Measurements from ENCODE around the gene DESI2. TPM values are rescaled to one million over a fixed set of nuclear protein-coding genes. Genes with fewer than 3 reads are reported as not detected.

Gene DESI2
- polyA plus RNA-seq (2013): 17.2 TPM

DNA sequence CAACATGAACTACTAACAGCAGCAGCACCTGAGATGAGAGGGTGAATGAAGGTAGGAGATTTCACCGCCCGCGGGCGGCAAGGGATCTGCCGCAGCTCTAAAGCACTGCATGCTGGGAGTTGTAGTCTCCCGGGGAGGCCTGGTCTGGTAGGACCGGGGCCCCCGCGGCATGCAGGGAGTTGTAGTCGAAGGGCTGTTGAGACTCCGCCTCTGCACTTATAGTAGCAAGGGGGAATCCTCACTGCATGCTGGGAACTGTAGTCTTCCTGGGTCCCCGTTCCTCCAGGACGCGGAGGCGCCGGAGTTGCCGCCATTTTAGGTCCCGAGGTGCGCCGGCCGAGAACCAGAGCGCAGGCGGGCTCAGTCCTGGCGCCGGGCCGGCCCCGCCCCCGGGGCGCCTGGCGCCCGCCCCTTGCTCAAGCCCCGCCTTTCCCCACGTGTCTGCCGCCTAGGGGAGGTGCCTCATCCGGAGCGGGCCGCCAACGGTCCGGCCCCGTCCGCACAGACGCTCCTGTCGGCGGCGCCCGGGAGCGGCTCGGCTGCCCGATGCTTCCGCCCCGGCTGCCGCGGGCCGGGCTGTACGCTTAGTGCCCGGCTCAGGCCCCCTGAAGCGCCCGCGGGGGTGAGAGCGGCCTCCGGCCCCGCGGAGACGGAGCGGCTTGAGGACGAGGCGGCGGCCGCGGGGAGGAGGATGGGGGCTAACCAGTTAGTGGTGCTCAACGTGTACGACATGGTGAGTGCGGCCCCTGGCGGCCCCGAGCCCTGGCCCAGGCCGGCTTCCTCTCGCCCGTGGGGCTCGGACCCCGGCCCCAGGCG is at the start of gene DESI2:
Gene DESI2 (plus strand): TSS at position 504 of the 816 bp plus-strand sequence. CDS start 188 bp downstream, at position 692.
- CTCF ChIA-PET: interaction anchor here (0.8 to 0.9 kb wide), 4 partner anchors 9 to 149 kb away, joined by 3 read pairs; no protein-coding TSS in a partner anchor
- WGBS (ENCODE audit: insufficient coverage): 0% methylated on average over 58 of the region's 81 CpGs

DNA sequence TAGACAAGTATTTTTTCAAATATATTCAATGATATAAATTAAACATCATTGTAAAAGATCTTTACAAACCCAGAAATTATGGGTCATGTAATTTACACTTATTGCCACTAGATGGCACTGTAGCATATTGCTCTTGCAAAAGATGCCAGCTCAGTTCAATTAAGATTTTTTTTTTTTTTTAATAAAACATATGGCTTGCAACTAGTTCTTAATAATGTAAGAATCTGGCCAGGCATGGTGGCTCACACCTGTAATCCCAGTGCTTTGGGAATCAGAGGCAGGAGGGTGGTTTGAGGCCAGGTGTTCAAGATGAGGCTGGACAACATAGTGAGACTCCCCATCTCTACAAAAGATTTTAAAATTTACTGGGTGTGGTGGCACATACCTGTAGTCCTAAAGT is 49.4 kb upstream of the DESI2 start:
- no peaks in the 10 kb centered on the region for H3K36me3 ChIP-seq (ENCODE audit: control insufficient read depth in 4 of 4, insufficient read depth in 4 of 4, low read length in 3 of 4)
- H3K9me3 ChIP-seq (ENCODE audit: control extremely low read depth in 1 of 5, control insufficient read depth in 4 of 5, insufficient read depth in 2 of 5, low read depth in 1 of 5, low read length in 4 of 5): no peaks in the 10 kb centered on the region
- CTCF ChIA-PET: interaction anchor here (0.7 to 6.7 kb wide), 13 partner anchors 8 to 443 kb away, joined by 3 to 91 read pairs (median 3); no protein-coding TSS in a partner anchor
- H3K4me3 ChIP-seq (ENCODE audit: control insufficient read depth in 1 of 7, extremely low read depth in 1 of 7, insufficient read depth in 4 of 7, low read depth in 2 of 7, low read length in 6 of 7): no peak overlapping the region
- POLR2A ChIA-PET: no interaction called here
- no peaks in the 10 kb centered on the region for H3K4me1 ChIP-seq (ENCODE audit: control extremely low read depth in 1 of 4, control insufficient read depth in 4 of 4, insufficient read depth in 4 of 4, low read length in 3 of 4)
- peaks cover 0 to 3% (median 0%) of the 10 kb centered on the region in 5 experiments for H3K27me3 ChIP-seq (replicated peaks in 2 of 5; ENCODE audit: control insufficient read depth in 4 of 5, insufficient read depth in 5 of 5, low read length in 4 of 5)
- no peak overlapping the region for H3K27ac ChIP-seq (ENCODE audit: insufficient read depth in 1 of 2, low read depth in 1 of 2, low read length in 2 of 2, poor library complexity in 1 of 2, severe bottlenecking in 2 of 2)
- peak; percentile 36 to 61 (median 57) for DNase-seq

More for the DNA sequence above, at the start of gene DESI2:
- H3K27ac ChIP-seq (ENCODE audit: insufficient read depth in 1 of 2, low read depth in 1 of 2, low read length in 2 of 2, poor library complexity in 1 of 2, severe bottlenecking in 2 of 2): peak within 1 kb of the TSS; percentile 76 to 92
- peak within 1 kb of the TSS; percentile 82 to 93 (median 88) for H3K4me3 ChIP-seq (ENCODE audit: control insufficient read depth in 1 of 7, extremely low read depth in 1 of 7, insufficient read depth in 4 of 7, low read depth in 2 of 7, low read length in 6 of 7)
- DNase-seq: peak; percentile 100
- H3K27me3 ChIP-seq (replicated peaks in 2 of 5; ENCODE audit: control insufficient read depth in 4 of 5, insufficient read depth in 5 of 5, low read length in 4 of 5): no peaks in the 10 kb centered on the region
- H3K36me3 ChIP-seq (ENCODE audit: control insufficient read depth in 4 of 4, insufficient read depth in 4 of 4, low read length in 3 of 4): peaks cover 0 to 15% (median 8%) of the 10 kb centered on the region in 4 experiments
- peaks cover 18 to 30% (median 23%) of the 10 kb centered on the region in 4 experiments for H3K4me1 ChIP-seq (ENCODE audit: control extremely low read depth in 1 of 4, control insufficient read depth in 4 of 4, insufficient read depth in 4 of 4, low read length in 3 of 4)
- H3K9me3 ChIP-seq (ENCODE audit: control extremely low read depth in 1 of 5, control insufficient read depth in 4 of 5, insufficient read depth in 2 of 5, low read depth in 1 of 5, low read length in 4 of 5): peaks cover 0 to 5% (median 0%) of the 10 kb centered on the region in 5 experiments
- POLR2A ChIA-PET: interaction anchor here (0.7 kb wide), 2 partner anchors 12 to 303 kb away, joined by 3 to 5 read pairs; no protein-coding TSS in a partner anchor

DNA sequence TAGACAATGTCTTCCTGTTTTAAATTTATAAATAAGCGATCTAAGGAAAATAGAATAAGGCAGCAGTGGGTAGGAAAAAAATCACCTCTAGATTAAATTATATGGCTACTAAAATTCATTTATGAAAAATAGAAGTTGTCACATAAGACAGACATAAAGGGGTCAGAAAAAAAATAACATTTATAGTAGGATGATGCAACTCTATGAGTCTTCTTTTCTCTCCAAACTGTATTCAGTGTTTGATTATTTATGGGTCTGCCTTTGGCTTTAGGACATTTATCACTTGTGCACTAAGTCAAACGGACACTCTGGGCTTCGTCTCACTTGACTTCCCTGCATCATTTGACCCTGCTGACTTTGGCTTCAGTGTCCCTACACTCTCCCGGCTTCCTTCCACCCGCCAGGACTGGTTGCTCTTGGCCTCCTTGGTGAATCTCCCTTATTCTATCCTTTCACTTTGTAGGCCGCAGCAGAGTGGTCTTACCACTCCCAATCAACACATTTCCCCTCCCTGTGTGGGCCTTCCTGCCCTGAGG is 47.0 kb upstream of the DESI2 start:
- H3K4me1 ChIP-seq (ENCODE audit: control extremely low read depth in 1 of 4, control insufficient read depth in 4 of 4, insufficient read depth in 4 of 4, low read length in 3 of 4): no peaks in the 10 kb centered on the region
- no peak overlapping the region for H3K4me3 ChIP-seq (ENCODE audit: control insufficient read depth in 1 of 7, extremely low read depth in 1 of 7, insufficient read depth in 4 of 7, low read depth in 2 of 7, low read length in 6 of 7)
- WGBS (ENCODE audit: insufficient coverage): 100% methylated on average over 5 of the region's 6 CpGs
- H3K27me3 ChIP-seq (replicated peaks in 2 of 5; ENCODE audit: control insufficient read depth in 4 of 5, insufficient read depth in 5 of 5, low read length in 4 of 5): peaks cover 0 to 3% (median 0%) of the 10 kb centered on the region in 5 experiments
- no peak overlapping the region for H3K27ac ChIP-seq (ENCODE audit: insufficient read depth in 1 of 2, low read depth in 1 of 2, low read length in 2 of 2, poor library complexity in 1 of 2, severe bottlenecking in 2 of 2)
- ChIA-PET CTCF (interaction anchor here (1.3 to 6.7 kb wide), 2 partner anchors 192 to 436 kb away, joined by 7 to 91 read pairs; no protein-coding TSS in a partner anchor), POLR2A (no interaction called here)
- no peaks in the 10 kb centered on the region for H3K9me3 ChIP-seq (ENCODE audit: control extremely low read depth in 1 of 5, control insufficient read depth in 4 of 5, insufficient read depth in 2 of 5, low read depth in 1 of 5, low read length in 4 of 5)
- no peak for DNase-seq
- no peaks in the 10 kb centered on the region for H3K36me3 ChIP-seq (ENCODE audit: control insufficient read depth in 4 of 4, insufficient read depth in 4 of 4, low read length in 3 of 4)

DNA sequence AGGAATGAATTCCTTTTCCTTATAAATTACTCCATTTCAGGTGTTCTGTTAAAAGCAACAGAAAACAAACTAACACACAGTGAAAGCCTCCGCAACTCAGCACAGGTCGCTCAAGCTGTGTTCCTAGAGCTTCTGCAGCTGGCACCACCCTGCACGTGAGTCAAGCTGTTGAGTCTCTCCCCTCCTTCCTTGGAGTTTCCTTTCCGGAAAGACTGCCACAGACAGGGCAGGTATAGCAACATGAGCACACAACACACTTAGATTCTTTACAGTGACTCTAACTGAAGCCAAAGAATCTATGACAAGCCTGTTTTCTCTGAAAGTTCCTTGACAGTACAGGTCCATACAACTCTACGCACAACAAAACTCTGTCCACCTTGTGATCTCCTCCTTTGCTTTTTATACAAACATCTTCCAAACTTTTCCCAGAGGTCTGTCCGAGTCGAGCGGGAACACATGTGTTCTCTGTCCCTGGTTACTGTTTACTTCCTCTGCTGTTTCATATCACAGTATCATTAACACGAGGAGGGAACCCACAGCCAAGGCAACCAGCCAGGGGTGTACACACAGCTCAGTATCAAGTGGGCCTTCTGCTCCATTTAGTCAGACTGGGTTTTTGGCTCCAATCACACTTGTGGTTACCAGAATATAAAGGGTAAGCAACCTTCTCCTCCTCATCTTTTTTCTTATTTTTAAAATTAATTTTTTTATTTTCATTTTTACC is 38.7 kb upstream of the DESI2 start:
- CTCF ChIA-PET: no interaction called here
- Histone ChIP-seq H3K9me3 (ENCODE audit: control extremely low read depth in 1 of 5, control insufficient read depth in 4 of 5, insufficient read depth in 2 of 5, low read depth in 1 of 5, low read length in 4 of 5) (no peaks in the 10 kb centered on the region), H3K4me3 (ENCODE audit: control insufficient read depth in 1 of 7, extremely low read depth in 1 of 7, insufficient read depth in 4 of 7, low read depth in 2 of 7, low read length in 6 of 7) (no peak overlapping the region), H3K36me3 (ENCODE audit: control insufficient read depth in 4 of 4, insufficient read depth in 4 of 4, low read length in 3 of 4) (no peaks in the 10 kb centered on the region), H3K27me3 (replicated peaks in 2 of 5; ENCODE audit: control insufficient read depth in 4 of 5, insufficient read depth in 5 of 5, low read length in 4 of 5) (no peaks in the 10 kb centered on the region), H3K4me1 (ENCODE audit: control extremely low read depth in 1 of 4, control insufficient read depth in 4 of 4, insufficient read depth in 4 of 4, low read length in 3 of 4) (no peaks in the 10 kb centered on the region), H3K27ac (ENCODE audit: insufficient read depth in 1 of 2, low read depth in 1 of 2, low read length in 2 of 2, poor library complexity in 1 of 2, severe bottlenecking in 2 of 2) (no peak overlapping the region)
- POLR2A ChIA-PET: no interaction called here
- 93% methylated on average over 6 of the region's 9 CpGs for WGBS (ENCODE audit: insufficient coverage)
- no peak for DNase-seq

DNA sequence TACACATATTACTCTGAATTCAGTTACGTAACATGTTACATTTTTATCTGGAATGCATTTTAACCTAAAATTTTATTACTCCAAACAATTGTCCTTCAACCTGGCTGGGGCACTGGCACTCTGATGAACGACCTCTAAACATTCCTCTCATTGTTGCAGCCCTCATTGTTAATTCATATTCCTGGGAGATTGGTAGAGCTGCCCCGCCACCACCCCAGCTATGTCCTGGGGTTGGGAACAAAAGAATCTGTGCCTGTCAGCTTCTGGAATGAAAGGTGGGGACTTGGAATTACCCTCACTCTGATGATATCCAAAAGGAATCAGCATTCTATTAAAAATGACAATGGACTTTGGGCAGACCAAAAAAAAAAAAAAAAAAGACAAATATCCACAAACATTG is 38.0 kb upstream of the DESI2 start:
- Histone ChIP-seq H3K27me3 (replicated peaks in 2 of 5; ENCODE audit: control insufficient read depth in 4 of 5, insufficient read depth in 5 of 5, low read length in 4 of 5) (no peaks in the 10 kb centered on the region), H3K9me3 (ENCODE audit: control extremely low read depth in 1 of 5, control insufficient read depth in 4 of 5, insufficient read depth in 2 of 5, low read depth in 1 of 5, low read length in 4 of 5) (no peaks in the 10 kb centered on the region), H3K4me1 (ENCODE audit: control extremely low read depth in 1 of 4, control insufficient read depth in 4 of 4, insufficient read depth in 4 of 4, low read length in 3 of 4) (no peaks in the 10 kb centered on the region), H3K27ac (ENCODE audit: insufficient read depth in 1 of 2, low read depth in 1 of 2, low read length in 2 of 2, poor library complexity in 1 of 2, severe bottlenecking in 2 of 2) (no peak overlapping the region), H3K4me3 (ENCODE audit: control insufficient read depth in 1 of 7, extremely low read depth in 1 of 7, insufficient read depth in 4 of 7, low read depth in 2 of 7, low read length in 6 of 7) (no peak overlapping the region), H3K36me3 (ENCODE audit: control insufficient read depth in 4 of 4, insufficient read depth in 4 of 4, low read length in 3 of 4) (no peaks in the 10 kb centered on the region)
- CTCF ChIA-PET: no interaction called here
- POLR2A ChIA-PET: no interaction called here
- WGBS (ENCODE audit: insufficient coverage): 100% methylated on average over 1 of the region's 3 CpGs
- no peak for DNase-seq

DNA sequence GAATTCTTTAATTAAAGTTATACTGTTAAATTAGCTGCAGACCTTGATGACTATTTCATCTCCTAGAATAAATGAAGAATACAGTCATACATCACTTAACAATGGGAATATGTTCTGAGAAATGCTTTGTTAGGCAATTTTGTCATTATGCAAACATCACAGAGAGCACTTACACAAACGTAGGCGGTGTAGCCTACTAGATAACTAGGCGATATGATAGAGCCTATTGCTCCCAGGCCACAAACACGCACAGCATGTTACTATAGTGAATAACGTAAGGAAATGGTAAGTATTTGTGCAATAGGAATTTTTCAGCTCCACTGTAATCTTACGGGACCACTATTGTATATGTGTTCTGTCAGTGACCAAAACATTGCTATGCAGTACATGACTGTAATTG is 37.6 kb upstream of the DESI2 start:
- H3K4me1 ChIP-seq (ENCODE audit: control extremely low read depth in 1 of 4, control insufficient read depth in 4 of 4, insufficient read depth in 4 of 4, low read length in 3 of 4): no peaks in the 10 kb centered on the region
- CTCF ChIA-PET: interaction anchor here (1.2 kb wide), 1 partner anchor 15 kb away, joined by 3 read pairs; no protein-coding TSS in a partner anchor
- H3K27me3 ChIP-seq (replicated peaks in 2 of 5; ENCODE audit: control insufficient read depth in 4 of 5, insufficient read depth in 5 of 5, low read length in 4 of 5): no peaks in the 10 kb centered on the region
- no peaks in the 10 kb centered on the region for H3K9me3 ChIP-seq (ENCODE audit: control extremely low read depth in 1 of 5, control insufficient read depth in 4 of 5, insufficient read depth in 2 of 5, low read depth in 1 of 5, low read length in 4 of 5)
- H3K27ac ChIP-seq (ENCODE audit: insufficient read depth in 1 of 2, low read depth in 1 of 2, low read length in 2 of 2, poor library complexity in 1 of 2, severe bottlenecking in 2 of 2): no peak overlapping the region
- no peaks in the 10 kb centered on the region for H3K36me3 ChIP-seq (ENCODE audit: control insufficient read depth in 4 of 4, insufficient read depth in 4 of 4, low read length in 3 of 4)
- H3K4me3 ChIP-seq (ENCODE audit: control insufficient read depth in 1 of 7, extremely low read depth in 1 of 7, insufficient read depth in 4 of 7, low read depth in 2 of 7, low read length in 6 of 7): no peak overlapping the region
- WGBS (ENCODE audit: insufficient coverage): 94% methylated on average over 6 of the region's 6 CpGs
- DNase-seq: no peak
- POLR2A ChIA-PET: no interaction called here

Measured in common myeloid progenitor, CD34-positive (primary cell).